ENCODE measurements around the gene RALGAPB.
"Not testable (repeated sequence)": the region's sequence is repeated elsewhere in the genome, so short reads cannot be mapped to it uniquely, and the experiment has no call there.

The RALGAPB gene

GRCh38 chr20:38497246-38497935, 24.7 kb downstream of the RALGAPB start:
- DNase-seq (ENCODE audit: low read depth): no peak
- no peak for TF ChIP-seq CTCF (IDR thresholded peaks at IDR 0.05; ENCODE audit: low read depth, low read length, missing control alignments)
- H3K4me3 ChIP-seq (ENCODE audit: low read depth, low read length): no peak overlapping the region

- H3K4me3 ChIP-seq (ENCODE audit: low read depth, low read length): no peak overlapping the region
- no peak for TF ChIP-seq CTCF (IDR thresholded peaks at IDR 0.05; ENCODE audit: low read depth, low read length, missing control alignments)
- DNase-seq (ENCODE audit: low read depth): no peak
Observed at GRCh38 chr20:38498909-38499308, 26.3 kb downstream of the RALGAPB start.

GRCh38 chr20:38499366-38499765, 26.7 kb downstream of the RALGAPB start:
- TF ChIP-seq CTCF (IDR thresholded peaks at IDR 0.05; ENCODE audit: low read depth, low read length, missing control alignments): no peak
- no peak for DNase-seq (ENCODE audit: low read depth)
- no peak overlapping the region for H3K4me3 ChIP-seq (ENCODE audit: low read depth, low read length)

GRCh38 chr20:38501858-38502436, 29.3 kb downstream of the RALGAPB start:
- TF ChIP-seq CTCF (IDR thresholded peaks at IDR 0.05; ENCODE audit: low read depth, low read length, missing control alignments): no peak
- DNase-seq (ENCODE audit: low read depth): no peak
- no peak overlapping the region for H3K4me3 ChIP-seq (ENCODE audit: low read depth, low read length)

GRCh38 chr20:38504368-38505090, 31.9 kb downstream of the RALGAPB start:
- H3K4me3 ChIP-seq (ENCODE audit: low read depth, low read length): no peak overlapping the region
- TF ChIP-seq CTCF (IDR thresholded peaks at IDR 0.05; ENCODE audit: low read depth, low read length, missing control alignments): no peak
- DNase-seq (ENCODE audit: low read depth): no peak

GRCh38 chr20:38505091-38505455, 32.4 kb downstream of the RALGAPB start:
- DNase-seq (ENCODE audit: low read depth): no peak
- no peak overlapping the region for H3K4me3 ChIP-seq (ENCODE audit: low read depth, low read length)
- no peak for TF ChIP-seq CTCF (IDR thresholded peaks at IDR 0.05; ENCODE audit: low read depth, low read length, missing control alignments)

- not testable (repeated sequence) for H3K4me3 ChIP-seq (ENCODE audit: low read depth, low read length); DNase-seq (ENCODE audit: low read depth)
Observed at GRCh38 chr20:38511726-38512125, 39.1 kb downstream of the RALGAPB start.
